Neuronal stem cell (in vitro differentiated cells): ENCODE data around the gene DDAH1.

Experiments used
- DNase-seq: peaks from one replicate; pipeline ENCODE4 v3.0.0-alpha.2; 2013; ENCODE audit warnings: low spot score
- H2AFZ ChIP-seq: one replicate; pipeline ENCODE4 v1.6.1; 2013; ENCODE audit warnings: mild to moderate bottlenecking, low read length, inconsistent platforms
- H2AK5ac ChIP-seq: 2 replicates; pipeline ENCODE4 v1.6.1; 2013; ENCODE audit warnings: low read depth, mild to moderate bottlenecking, inconsistent platforms, low read length, moderate library complexity, mixed read lengths
- H2BK120ac ChIP-seq: 2 replicates; pipeline ENCODE4 v1.6.1; 2013; ENCODE audit warnings: low read depth, mild to moderate bottlenecking, inconsistent platforms, low read length, moderate library complexity, mixed read lengths
- H2BK12ac ChIP-seq: one replicate; pipeline ENCODE4 v1.6.1; 2013; ENCODE audit warnings: low read length, inconsistent platforms
- H2BK15ac ChIP-seq: 2 replicates; pipeline ENCODE4 v1.6.1; 2013; ENCODE audit warnings: mild to moderate bottlenecking, low read length, inconsistent platforms, mixed read lengths
- H2BK5ac ChIP-seq: one replicate; pipeline ENCODE4 v1.6.1; 2013; ENCODE audit warnings: inconsistent platforms, mild to moderate bottlenecking, low read length, moderate library complexity
- H3K14ac ChIP-seq: one replicate; pipeline ENCODE4 v1.6.1; 2013; ENCODE audit warnings: low read length, inconsistent platforms
- H3K18ac ChIP-seq: 2 replicates; pipeline ENCODE4 v1.6.1; 2013; ENCODE audit warnings: low read length, inconsistent platforms
- H3K23ac ChIP-seq: 2 replicates; pipeline ENCODE4 v1.6.1; 2013; ENCODE audit warnings: low read depth, mild to moderate bottlenecking, mixed read lengths, low read length, inconsistent platforms; ENCODE audit not compliant: poor library complexity
- H3K27ac ChIP-seq: replicated peaks from 3 replicates; pipeline ENCODE4 v1.5.1; 2013; ENCODE audit warnings: low read length, inconsistent platforms
- H3K27me3 ChIP-seq, 3 experiments: 2 replicates each; pipeline ENCODE4 v1.6.1; 2013; ENCODE audit warnings: low read length in 3 of 3, mild to moderate bottlenecking in 2 of 3, inconsistent platforms in 1 of 3, low read depth in 1 of 3, mixed read lengths in 1 of 3, moderate library complexity in 1 of 3; ENCODE audit not compliant: control insufficient read depth in 3 of 3, insufficient read depth in 3 of 3
- H3K36me3 ChIP-seq, 2 donors: replicated peaks in 1 of 2; 2 replicates each; pipeline ENCODE4 v1.6.1; 2013; ENCODE audit warnings: low read length in 2 of 2; ENCODE audit not compliant: control insufficient read depth in 2 of 2, insufficient read depth in 2 of 2
- H3K4ac ChIP-seq: 2 replicates; pipeline ENCODE4 v1.6.1; 2013; ENCODE audit warnings: inconsistent platforms, mild to moderate bottlenecking, low read length, moderate library complexity
- H3K4me1 ChIP-seq, 2 donors: 1 replicate in 1 of 2; 2 replicates in 1 of 2; pipeline ENCODE4 v1.6.1; 2013; ENCODE audit warnings: low read length in 2 of 2, low read depth in 1 of 2; ENCODE audit not compliant: control insufficient read depth in 2 of 2, insufficient read depth in 1 of 2
- H3K4me2 ChIP-seq: one replicate; pipeline ENCODE4 v1.6.1; 2013; ENCODE audit warnings: mild to moderate bottlenecking, low read length, inconsistent platforms; ENCODE audit not compliant: insufficient read depth, poor library complexity, severe bottlenecking
- H3K4me3 ChIP-seq, 2 donors: 2 replicates each; pipeline ENCODE4 v1.5.1; 2013; ENCODE audit warnings: low read length in 2 of 2, mild to moderate bottlenecking in 2 of 2, inconsistent platforms in 1 of 2, moderate library complexity in 1 of 2
- H3K79me1 ChIP-seq: one replicate; pipeline ENCODE4 v1.6.1; 2013; ENCODE audit warnings: low read depth, mild to moderate bottlenecking, inconsistent platforms, low read length, moderate library complexity
- H3K9ac ChIP-seq: one replicate; pipeline ENCODE4 v1.6.1; 2013; ENCODE audit warnings: mild to moderate bottlenecking, low read depth, low read length, inconsistent platforms; ENCODE audit not compliant: poor library complexity
- H3K9me3 ChIP-seq, 2 donors: replicated peaks in 1 of 2; 2 replicates each; pipeline versions ENCODE3 to v1.6.1; 2013; ENCODE audit warnings: low read length in 2 of 2, mild to moderate bottlenecking in 2 of 2, inconsistent platforms in 1 of 2, low read depth in 1 of 2, mixed read lengths in 1 of 2, moderate library complexity in 1 of 2; ENCODE audit not compliant: control insufficient read depth in 2 of 2, insufficient read depth in 1 of 2
- H4K8ac ChIP-seq: one replicate; pipeline ENCODE4 v1.6.1; 2013; ENCODE audit warnings: low read depth, mild to moderate bottlenecking, inconsistent platforms, low read length, moderate library complexity
- H4K91ac ChIP-seq: one replicate; pipeline ENCODE4 v1.6.1; 2013; ENCODE audit warnings: low read length, low read depth, mild to moderate bottlenecking, inconsistent platforms; ENCODE audit not compliant: poor library complexity
- WGBS, 2 donors: extraction: QIAGEN DNeasy Blood & Tissue Kit; methylation state at CpG; one replicate each; pipeline ENCODE4 v1.1.7; 2013; ENCODE audit warnings: missing lambda C conversion rate in 2 of 2, mixed read lengths in 1 of 2; ENCODE audit not compliant: insufficient read length in 2 of 2, insufficient replicate concordance in 1 of 2; ENCODE audit errors: extremely low coverage in 2 of 2; 5-methylcytosine and 5-hydroxymethylcytosine counted together

DDAH1 gene

GRCh38 chr1:85467036-85467435 is 2.1 kb upstream of the DDAH1 start:
- Histone ChIP-seq H2AK5ac (no peak overlapping the region), H3K4me2 (no peak overlapping the region), H2BK5ac (no peak overlapping the region), H3K4me3 (no peak overlapping the region), H3K18ac (no peak overlapping the region), H3K4me1 (peaks cover 2 to 4% of the 10 kb centered on the region in 2 donors), H3K4ac (no peak overlapping the region), H3K79me1 (no peaks in the 10 kb centered on the region), H3K27ac (no peak overlapping the region), H3K9me3 (no peaks in the 10 kb centered on the region), H4K8ac (no peak overlapping the region), H3K14ac (no peak overlapping the region), H2BK120ac (no peak overlapping the region), H2BK12ac (no peak overlapping the region), H4K91ac (no peak overlapping the region), H3K9ac (no peak overlapping the region), H2AFZ (no peak overlapping the region), H3K36me3 (no peaks in the 10 kb centered on the region), H3K27me3 (peaks cover 0 to 9% (median 0%) of the 10 kb centered on the region in 3 experiments), H2BK15ac (no peak overlapping the region), H3K23ac (no peak overlapping the region)
- DNase-seq = no peak
- no CpG with 5 or more reads among the region's 5 CpGs for WGBS, 2 donors

GRCh38 chr1:85465786-85466134 is 801 bp upstream of the DDAH1 start:
- Histone ChIP-seq H3K27me3 (peaks cover 0 to 9% (median 0%) of the 10 kb centered on the region in 3 experiments), H2AFZ (peak overlapping the region; percentile 99), H3K14ac (no peak overlapping the region), H3K4me2 (no peak overlapping the region), H3K4ac (no peak overlapping the region), H2AK5ac (no peak overlapping the region), H2BK12ac (no peak overlapping the region), H2BK120ac (no peak overlapping the region), H3K9ac (no peak overlapping the region), H3K27ac (no peak overlapping the region), H3K18ac (no peak overlapping the region), H2BK15ac (no peak overlapping the region), H3K79me1 (no peaks in the 10 kb centered on the region), H3K36me3 (no peaks in the 10 kb centered on the region), H3K4me3 (peak overlapping the region in 1 of 2 donors; percentile 96), H4K8ac (no peak overlapping the region), H4K91ac (no peak overlapping the region), H3K23ac (no peak overlapping the region), H2BK5ac (no peak overlapping the region), H3K9me3 (no peaks in the 10 kb centered on the region), H3K4me1 (peaks cover 2 to 4% of the 10 kb centered on the region in 2 donors)
- DNase-seq = no peak
- WGBS, 2 donors = no CpG with 5 or more reads among the region's 1 CpG

GRCh38 chr1:85464497-85465098 is 361 bp downstream of the DDAH1 start:
- Histone ChIP-seq H3K4me2 (peak overlapping the region; percentile 100), H3K4me3 (peak overlapping the region; percentile 92 to 96), H3K27ac (no peak overlapping the region), H2BK5ac (no peak overlapping the region), H2AFZ (peak overlapping the region; percentile 99), H3K79me1 (no peaks in the 10 kb centered on the region), H2AK5ac (peak overlapping the region; percentile 17), H3K4me1 (peaks cover 2 to 4% of the 10 kb centered on the region in 2 donors), H3K9me3 (no peaks in the 10 kb centered on the region), H4K91ac (no peak overlapping the region), H3K23ac (peak overlapping the region; percentile 96), H3K18ac (peak overlapping the region; percentile 99), H3K14ac (peak overlapping the region; percentile 94), H2BK120ac (no peak overlapping the region), H3K27me3 (peaks cover 0 to 9% (median 0%) of the 10 kb centered on the region in 3 experiments), H3K4ac (no peak overlapping the region), H2BK15ac (peak overlapping the region; percentile 90), H2BK12ac (peak overlapping the region; percentile 36), H4K8ac (peak overlapping the region; percentile 98), H3K9ac (peak overlapping the region; percentile 99), H3K36me3 (no peaks in the 10 kb centered on the region)
- DNase-seq = peak; percentile 67
- no CpG with 5 or more reads among the region's 72 CpGs for WGBS, 2 donors

GRCh38 chr1:85463731-85464496 is 1.0 kb downstream of the DDAH1 start:
- DNase-seq = peak; percentile 15
- H2BK5ac ChIP-seq = no peak overlapping the region
- H2BK15ac ChIP-seq = peak overlapping the region; percentile 90
- H3K79me1 ChIP-seq = no peaks in the 10 kb centered on the region
- no peaks in the 10 kb centered on the region for H3K36me3 ChIP-seq
- H3K4me1 ChIP-seq = peaks cover 2 to 4% of the 10 kb centered on the region in 2 donors
- H2BK12ac ChIP-seq = no peak overlapping the region
- H3K9me3 ChIP-seq = no peaks in the 10 kb centered on the region
- no CpG with 5 or more reads among the region's 26 CpGs for WGBS, 2 donors
- no peak overlapping the region for H3K4ac ChIP-seq
- peaks cover 0 to 9% (median 0%) of the 10 kb centered on the region in 3 experiments for H3K27me3 ChIP-seq
- peak overlapping the region; percentile 100 for H3K4me2 ChIP-seq
- peak overlapping the region; percentile 17 for H2AK5ac ChIP-seq
- H3K27ac ChIP-seq = no peak overlapping the region
- H3K18ac ChIP-seq = peak overlapping the region; percentile 89
- H4K8ac ChIP-seq = no peak overlapping the region
- peak overlapping the region; percentile 99 for H2AFZ ChIP-seq
- no peak overlapping the region for H2BK120ac ChIP-seq
- no peak overlapping the region for H3K14ac ChIP-seq
- peak overlapping the region; percentile 92 to 96 for H3K4me3 ChIP-seq
- peak overlapping the region; percentile 96 for H3K23ac ChIP-seq
- H3K9ac ChIP-seq = peak overlapping the region; percentile 90
- H4K91ac ChIP-seq = no peak overlapping the region
